Muscle of leg (tissue), 11 donors: ENCODE results near the gene AMPD2. TPM values are rescaled to one million over a fixed set of nuclear protein-coding genes. Genes with fewer than 3 reads are reported as not detected.

ENCODE experiments used
- DNase-seq: peaks from one replicate; pipeline ENCODE4 v3.0.0; 2013
- H3K27ac ChIP-seq: one replicate; pipeline ENCODE4 v1.5.1; 2013; ENCODE audit warnings: mild to moderate bottlenecking, low read length, control low read depth
- H3K27me3 ChIP-seq: one replicate; pipeline ENCODE4 v1.6.1; 2013; ENCODE audit warnings: low read length; ENCODE audit not compliant: control insufficient read depth, insufficient read depth
- H3K36me3 ChIP-seq: one replicate; pipeline ENCODE4 v1.6.1; 2013; ENCODE audit warnings: low read length; ENCODE audit not compliant: control insufficient read depth, insufficient read depth
- H3K4me1 ChIP-seq: one replicate; pipeline ENCODE4 v1.6.1; 2013; ENCODE audit warnings: low read length; ENCODE audit not compliant: control insufficient read depth, insufficient read depth
- H3K4me3 ChIP-seq: one replicate; pipeline ENCODE4 v1.5.1; 2013; ENCODE audit warnings: low read length, control low read depth
- H3K9me3 ChIP-seq: replicated peaks from 2 replicates; pipeline ENCODE4 v1.6.1; 2013; ENCODE audit warnings: low read depth, low read length; ENCODE audit not compliant: control insufficient read depth
- WGBS: methylation state at CpG from one replicate; pipeline ENCODE4 v1.1.5; 2013; ENCODE audit warnings: missing lambda C conversion rate; ENCODE audit not compliant: insufficient coverage; 5-methylcytosine and 5-hydroxymethylcytosine counted together
- polyA plus RNA-seq, 8 donors: library from polyadenylated mRNA; unstranded; fragments of 120-200 nt; gene quantifications; one replicate each; pipeline versions ENCODE4 v1.2.1 to v1.2.3, GENCODE V29; 2013; ENCODE audit warnings: inconsistent platforms in 1 of 8, low replicate concordance in 1 of 8; ENCODE audit not compliant: insufficient read length in 8 of 8, insufficient read depth in 1 of 8
- total RNA-seq: library from RNA; stranded (reverse); fragments of 120-200 nt; gene quantifications from one replicate; pipeline ENCODE4 v1.2.4, GENCODE V29; 2013

Gene AMPD2
- total and polyA plus RNA-seq, 9 donors, result 24.6 to 45.0 (median 33.7) TPM

- WGBS, result no CpG with 5 or more reads among the region's 10 CpGs
- H3K4me3 ChIP-seq, result no peak overlapping the region
- no peak for DNase-seq
- no peaks in the 10 kb centered on the region for H3K27me3 ChIP-seq
- H3K9me3 ChIP-seq, result no peaks in the 10 kb centered on the region
- no peak overlapping the region for H3K27ac ChIP-seq
- H3K36me3 ChIP-seq, result no peaks in the 10 kb centered on the region
- peaks cover 10% of the 10 kb centered on the region for H3K4me1 ChIP-seq
Observed at GRCh38 chr1:109644670-109645069, 25.0 kb downstream of the AMPD2 start.

GRCh38 chr1:109649491-109649914 lies 29.9 kb downstream of the AMPD2 start:
- peak; percentile 87 for DNase-seq
- peak overlapping the region; percentile 21 for H3K4me3 ChIP-seq
- no peaks in the 10 kb centered on the region for H3K9me3 ChIP-seq
- WGBS, result no CpG with 5 or more reads among the region's 4 CpGs
- no peaks in the 10 kb centered on the region for H3K4me1 ChIP-seq
- H3K27ac ChIP-seq, result peak overlapping the region; percentile 79
- H3K36me3 ChIP-seq, result no peaks in the 10 kb centered on the region
- no peaks in the 10 kb centered on the region for H3K27me3 ChIP-seq

- no peaks in the 10 kb centered on the region for H3K9me3 ChIP-seq
- H3K27ac ChIP-seq, result no peak overlapping the region
- no peaks in the 10 kb centered on the region for H3K27me3 ChIP-seq
- no peaks in the 10 kb centered on the region for H3K36me3 ChIP-seq
- no peak for DNase-seq
- no CpG with 5 or more reads among the region's 3 CpGs for WGBS
- peaks cover 6% of the 10 kb centered on the region for H3K4me1 ChIP-seq
- no peak overlapping the region for H3K4me3 ChIP-seq
Observed at GRCh38 chr1:109650609-109651008, 31.0 kb downstream of the AMPD2 start.

- Histone ChIP-seq H3K27ac (no peak overlapping the region), H3K4me1 (peaks cover 13% of the 10 kb centered on the region), H3K4me3 (no peak overlapping the region), H3K36me3 (peaks cover 2% of the 10 kb centered on the region), H3K27me3 (no peaks in the 10 kb centered on the region), H3K9me3 (no peaks in the 10 kb centered on the region)
- no peak for DNase-seq
- WGBS, result no CpG with 5 or more reads among the region's 2 CpGs
Observed at GRCh38 chr1:109652402-109652801, 32.8 kb downstream of the AMPD2 start.

GRCh38 chr1:109653306-109653705 lies 33.7 kb downstream of the AMPD2 start:
- 0% methylated on average over 1 of the region's 2 CpGs for WGBS
- H3K4me1 ChIP-seq, result peaks cover 14% of the 10 kb centered on the region
- DNase-seq, result no peak
- H3K27ac ChIP-seq, result no peak overlapping the region
- no peaks in the 10 kb centered on the region for H3K9me3 ChIP-seq
- H3K27me3 ChIP-seq, result no peaks in the 10 kb centered on the region
- no peak overlapping the region for H3K4me3 ChIP-seq
- peaks cover 9% of the 10 kb centered on the region for H3K36me3 ChIP-seq

- Histone ChIP-seq H3K4me1 (peaks cover 16% of the 10 kb centered on the region), H3K4me3 (no peak overlapping the region), H3K36me3 (peaks cover 21% of the 10 kb centered on the region), H3K27ac (no peak overlapping the region), H3K9me3 (no peaks in the 10 kb centered on the region), H3K27me3 (no peaks in the 10 kb centered on the region)
- WGBS, result 78% methylated on average over 11 of the region's 12 CpGs
- no peak for DNase-seq
Observed at GRCh38 chr1:109654519-109654918, 34.9 kb downstream of the AMPD2 start.

- Histone ChIP-seq H3K27ac (peak within 1 kb of the TSS; percentile 83), H3K9me3 (no peaks in the 10 kb centered on the region), H3K36me3 (peaks cover 31% of the 10 kb centered on the region), H3K4me3 (peak within 1 kb of the TSS; percentile 87), H3K4me1 (peaks cover 16% of the 10 kb centered on the region), H3K27me3 (no peaks in the 10 kb centered on the region)
- DNase-seq, result peak; percentile 90
- under 1% methylated on average over 41 of the region's 54 CpGs for WGBS
Observed at GRCh38 chr1:109655615-109656519, 36.2 kb downstream of the AMPD2 start, which contains the start of gene GSTM4. TSS of gene GSTM4 (plus strand) at chr1:109656099. CDS start at chr1:109656390, 291 bp downstream.

- no peak for DNase-seq
- no peaks in the 10 kb centered on the region for H3K9me3 ChIP-seq
- H3K4me3 ChIP-seq, result no peak overlapping the region
- peaks cover 16% of the 10 kb centered on the region for H3K4me1 ChIP-seq
- peaks cover 38% of the 10 kb centered on the region for H3K36me3 ChIP-seq
- H3K27me3 ChIP-seq, result no peaks in the 10 kb centered on the region
- WGBS, result 82% methylated on average over 1 of the region's 4 CpGs
- H3K27ac ChIP-seq, result no peak overlapping the region
Observed at GRCh38 chr1:109657395-109657794, 37.8 kb downstream of the AMPD2 start.

GRCh38 chr1:109657970-109658369 lies 38.3 kb downstream of the AMPD2 start:
- Histone ChIP-seq H3K4me3 (no peak overlapping the region), H3K4me1 (peaks cover 16% of the 10 kb centered on the region), H3K27ac (no peak overlapping the region), H3K9me3 (no peaks in the 10 kb centered on the region), H3K27me3 (no peaks in the 10 kb centered on the region), H3K36me3 (peaks cover 38% of the 10 kb centered on the region)
- WGBS, result 34% methylated on average over 2 of the region's 7 CpGs
- DNase-seq, result no peak

GRCh38 chr1:109658533-109659042 lies 39.0 kb downstream of the AMPD2 start:
- H3K4me1 ChIP-seq, result peaks cover 16% of the 10 kb centered on the region
- no peak overlapping the region for H3K27ac ChIP-seq
- DNase-seq, result peak; percentile 39
- peaks cover 38% of the 10 kb centered on the region for H3K36me3 ChIP-seq
- no peak overlapping the region for H3K4me3 ChIP-seq
- 31% methylated on average over 3 of the region's 3 CpGs for WGBS
- no peaks in the 10 kb centered on the region for H3K9me3 ChIP-seq
- H3K27me3 ChIP-seq, result no peaks in the 10 kb centered on the region
